Measurements from ENCODE around the gene NFE2L3. TPM values are rescaled to one million over a fixed set of nuclear protein-coding genes. Genes with fewer than 3 reads are reported as not detected.

Gene NFE2L3
- total and polyA plus RNA-seq, 9 of the 15 experiments (the other 6 are each of a cell fraction or from before 2014, with no cell fraction given), result 2.9 to 16.9 (median 12.4) TPM

DNA sequence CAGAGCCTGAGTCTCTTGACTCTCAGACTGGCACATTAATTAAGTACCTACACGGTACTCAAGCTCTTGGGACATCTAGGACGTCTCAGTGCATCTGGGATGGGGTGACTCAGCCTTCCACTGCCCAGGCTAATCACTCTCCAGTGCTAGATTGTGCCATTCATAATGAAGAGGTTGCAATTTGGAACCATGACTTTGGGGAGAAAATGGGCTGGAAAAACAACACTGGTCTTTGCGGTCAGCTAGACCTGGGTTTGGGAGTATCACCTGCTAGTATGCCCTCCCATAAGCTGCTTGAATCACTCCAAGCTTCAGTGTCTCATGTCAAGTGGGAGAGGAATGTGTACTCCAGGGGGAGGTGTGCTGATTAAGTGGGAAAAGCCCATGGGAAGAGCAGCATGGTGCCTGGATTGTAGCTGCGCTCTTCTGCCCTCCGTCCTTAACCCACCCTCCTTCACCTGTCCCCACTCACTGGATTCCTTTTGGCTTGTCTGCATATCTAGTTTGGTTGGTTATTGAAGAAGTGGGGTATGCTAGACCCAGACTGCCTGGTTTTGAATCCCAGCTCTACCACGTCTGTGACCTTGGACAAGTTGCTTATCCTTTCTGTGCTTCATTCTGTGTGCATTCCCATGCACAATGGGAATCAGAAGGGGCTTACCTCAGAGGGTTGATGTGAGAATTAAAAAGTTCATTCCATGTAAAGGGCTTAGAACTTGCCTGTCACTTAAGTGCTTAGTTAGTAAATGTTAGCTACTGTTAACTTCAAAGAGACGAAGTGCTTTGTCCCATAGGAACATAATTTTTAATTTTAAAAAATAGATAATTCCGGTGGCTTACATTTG lies 3.8 kb downstream of the NFE2L3 start:
- peaks cover 32 to 50% of the 10 kb centered on the region in 2 experiments for H3K4me1 ChIP-seq (replicated peaks in 1 of 2; ENCODE audit: control insufficient read depth in 2 of 2, insufficient read depth in 2 of 2, low read length in 2 of 2)
- 28% methylated on average over 8 of the region's 8 CpGs for WGBS (ENCODE audit: insufficient coverage, low coverage, missing lambda C conversion rate)
- no TSS peak for BruUV-seq (replicated peaks)
- peak overlapping the region; percentile 70 for H3K4me2 ChIP-seq (ENCODE audit: insufficient read depth, low read length)
- DNase-seq (ENCODE audit: extremely low read depth in 1 of 4, low spot score in 3 of 4) (no peak), FAIRE-seq (no peak), ATAC-seq (no peak)
- intact Hi-C loops (cut with micrococcal nuclease), result no loop called here
- no peak overlapping the region for H2AFZ ChIP-seq (ENCODE audit: low read depth, low read length)
- no peak overlapping the region for H3K4me3 ChIP-seq
- H3K9me1 ChIP-seq (ENCODE audit: control insufficient read depth, insufficient read depth, low read length), result no peaks in the 10 kb centered on the region
- in situ Hi-C loops (cut with MboI), result no loop called here
- peak overlapping the region; percentile 41; the same call in 2 of the 3 replicates for H3K27ac ChIP-seq (ENCODE audit: extremely low read depth, low read depth, low read length)
- CTCF ChIA-PET (ENCODE audit: low intra/inter-chr PET ratio), result no interaction called here
- peak overlapping the region in 1 of 2 experiments; percentile 46; a peak in 1 of 4 replicates for H3K9ac ChIP-seq (ENCODE audit: insufficient read depth in 1 of 2, low read depth in 2 of 2, low read length in 2 of 2)
- H4K20me1 ChIP-seq (replicated peaks; ENCODE audit: control insufficient read depth, insufficient read depth, low read length), result peaks cover 11% of the 10 kb centered on the region; the same call in 1 of the 2 replicates
- no peaks in the 10 kb centered on the region; the same call in 2 of the 3 replicates for H3K36me3 ChIP-seq (ENCODE audit: control insufficient read depth, insufficient read depth, low read length)
- peaks cover 77% of the 10 kb centered on the region for H3K79me2 ChIP-seq (ENCODE audit: control insufficient read depth, insufficient read depth, low read length)
- H3K9me3 ChIP-seq (replicated peaks; ENCODE audit: control insufficient read depth, insufficient read depth, low read depth, low read length), result no peaks in the 10 kb centered on the region
- POLR2A ChIA-PET, result interaction anchor here (0.6 to 5.7 kb wide), 14 partner anchors 11 to 339 kb away, joined by 3 to 27 read pairs (median 4); partner anchors contain the start of gene CBX3
- no peaks in the 10 kb centered on the region for H3K27me3 ChIP-seq (ENCODE audit: control insufficient read depth in 2 of 2, insufficient read depth in 2 of 2, low read length in 2 of 2)
- TF ChIP-seq, protein P1, sequence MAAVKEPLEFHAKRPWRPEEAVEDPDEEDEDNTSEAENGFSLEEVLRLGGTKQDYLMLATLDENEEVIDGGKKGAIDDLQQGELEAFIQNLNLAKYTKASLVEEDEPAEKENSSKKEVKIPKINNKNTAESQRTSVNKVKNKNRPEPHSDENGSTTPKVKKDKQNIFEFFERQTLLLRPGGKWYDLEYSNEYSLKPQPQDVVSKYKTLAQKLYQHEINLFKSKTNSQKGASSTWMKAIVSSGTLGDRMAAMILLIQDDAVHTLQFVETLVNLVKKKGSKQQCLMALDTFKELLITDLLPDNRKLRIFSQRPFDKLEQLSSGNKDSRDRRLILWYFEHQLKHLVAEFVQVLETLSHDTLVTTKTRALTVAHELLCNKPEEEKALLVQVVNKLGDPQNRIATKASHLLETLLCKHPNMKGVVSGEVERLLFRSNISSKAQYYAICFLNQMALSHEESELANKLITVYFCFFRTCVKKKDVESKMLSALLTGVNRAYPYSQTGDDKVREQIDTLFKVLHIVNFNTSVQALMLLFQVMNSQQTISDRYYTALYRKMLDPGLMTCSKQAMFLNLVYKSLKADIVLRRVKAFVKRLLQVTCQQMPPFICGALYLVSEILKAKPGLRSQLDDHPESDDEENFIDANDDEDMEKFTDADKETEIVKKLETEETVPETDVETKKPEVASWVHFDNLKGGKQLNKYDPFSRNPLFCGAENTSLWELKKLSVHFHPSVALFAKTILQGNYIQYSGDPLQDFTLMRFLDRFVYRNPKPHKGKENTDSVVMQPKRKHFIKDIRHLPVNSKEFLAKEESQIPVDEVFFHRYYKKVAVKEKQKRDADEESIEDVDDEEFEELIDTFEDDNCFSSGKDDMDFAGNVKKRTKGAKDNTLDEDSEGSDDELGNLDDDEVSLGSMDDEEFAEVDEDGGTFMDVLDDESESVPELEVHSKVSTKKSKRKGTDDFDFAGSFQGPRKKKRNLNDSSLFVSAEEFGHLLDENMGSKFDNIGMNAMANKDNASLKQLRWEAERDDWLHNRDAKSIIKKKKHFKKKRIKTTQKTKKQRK (IDR thresholded peaks at IDR 0.05; ENCODE audit: borderline replicate concordance, low read depth, low read length), result no peak
- TF ChIP-seq ZNF23 (CRISPR knock-in tag; IDR thresholded peaks at IDR 0.05) (no peak), TRIM24 (IDR thresholded peaks at IDR 0.05) (no peak), ZNF778 (CRISPR knock-in tag; IDR thresholded peaks at IDR 0.05) (no peak), RFX7 (CRISPR knock-in tag; IDR thresholded peaks at IDR 0.05) (no peak), NEUROD1 (IDR thresholded peaks at IDR 0.05; ENCODE audit: borderline replicate concordance, low read depth, low read length, partially characterized antibody) (no peak), MAZ (CRISPR knock-in tag; conservative IDR thresholded peaks at IDR 0.05 in 1 of 2, IDR thresholded peaks at IDR 0.05 in 1 of 2) (0 out of 4 replicates have a peak, but pooled peaks of 1 of the 2 experiments have one; percentile 22), ZNF184 (CRISPR knock-in tag; IDR thresholded peaks at IDR 0.05) (no peak), ARID2 (IDR thresholded peaks at IDR 0.05) (no peak), C11orf30 (IDR thresholded peaks at IDR 0.05; ENCODE audit: low read depth) (peak; percentile 5; the same call in 1 of the 2 replicates)
- TF ChIP-seq, protein P2, sequence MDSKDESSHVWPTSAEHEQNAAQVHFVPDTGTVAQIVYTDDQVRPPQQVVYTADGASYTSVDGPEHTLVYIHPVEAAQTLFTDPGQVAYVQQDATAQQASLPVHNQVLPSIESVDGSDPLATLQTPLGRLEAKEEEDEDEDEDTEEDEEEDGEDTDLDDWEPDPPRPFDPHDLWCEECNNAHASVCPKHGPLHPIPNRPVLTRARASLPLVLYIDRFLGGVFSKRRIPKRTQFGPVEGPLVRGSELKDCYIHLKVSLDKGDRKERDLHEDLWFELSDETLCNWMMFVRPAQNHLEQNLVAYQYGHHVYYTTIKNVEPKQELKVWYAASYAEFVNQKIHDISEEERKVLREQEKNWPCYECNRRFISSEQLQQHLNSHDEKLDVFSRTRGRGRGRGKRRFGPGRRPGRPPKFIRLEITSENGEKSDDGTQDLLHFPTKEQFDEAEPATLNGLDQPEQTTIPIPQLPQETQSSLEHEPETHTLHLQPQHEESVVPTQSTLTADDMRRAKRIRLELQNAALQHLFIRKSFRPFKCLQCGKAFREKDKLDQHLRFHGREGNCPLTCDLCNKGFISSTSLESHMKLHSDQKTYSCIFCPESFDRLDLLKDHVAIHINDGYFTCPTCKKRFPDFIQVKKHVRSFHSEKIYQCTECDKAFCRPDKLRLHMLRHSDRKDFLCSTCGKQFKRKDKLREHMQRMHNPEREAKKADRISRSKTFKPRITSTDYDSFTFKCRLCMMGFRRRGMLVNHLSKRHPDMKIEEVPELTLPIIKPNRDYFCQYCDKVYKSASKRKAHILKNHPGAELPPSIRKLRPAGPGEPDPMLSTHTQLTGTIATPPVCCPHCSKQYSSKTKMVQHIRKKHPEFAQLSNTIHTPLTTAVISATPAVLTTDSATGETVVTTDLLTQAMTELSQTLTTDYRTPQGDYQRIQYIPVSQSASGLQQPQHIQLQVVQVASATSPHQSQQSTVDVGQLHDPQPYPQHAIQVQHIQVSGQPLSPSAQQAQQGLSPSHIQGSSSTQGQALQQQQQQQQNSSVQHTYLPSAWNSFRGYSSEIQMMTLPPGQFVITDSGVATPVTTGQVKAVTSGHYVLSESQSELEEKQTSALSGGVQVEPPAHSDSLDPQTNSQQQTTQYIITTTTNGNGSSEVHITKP (IDR thresholded peaks at IDR 0.05; ENCODE audit: partially characterized antibody), result peak; percentile 62
- TF ChIP-seq, protein P3, sequence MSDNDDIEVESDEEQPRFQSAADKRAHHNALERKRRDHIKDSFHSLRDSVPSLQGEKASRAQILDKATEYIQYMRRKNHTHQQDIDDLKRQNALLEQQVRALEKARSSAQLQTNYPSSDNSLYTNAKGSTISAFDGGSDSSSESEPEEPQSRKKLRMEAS (CRISPR knock-in tag; IDR thresholded peaks at IDR 0.05), result no peak
- TF ChIP-seq, protein P4, sequence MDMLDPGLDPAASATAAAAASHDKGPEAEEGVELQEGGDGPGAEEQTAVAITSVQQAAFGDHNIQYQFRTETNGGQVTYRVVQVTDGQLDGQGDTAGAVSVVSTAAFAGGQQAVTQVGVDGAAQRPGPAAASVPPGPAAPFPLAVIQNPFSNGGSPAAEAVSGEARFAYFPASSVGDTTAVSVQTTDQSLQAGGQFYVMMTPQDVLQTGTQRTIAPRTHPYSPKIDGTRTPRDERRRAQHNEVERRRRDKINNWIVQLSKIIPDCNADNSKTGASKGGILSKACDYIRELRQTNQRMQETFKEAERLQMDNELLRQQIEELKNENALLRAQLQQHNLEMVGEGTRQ (CRISPR knock-in tag; IDR thresholded peaks at IDR 0.05), result no peak
